HG02588 (cell line): ENCODE data around the gene FANCE.

Source experiments
- ATAC-seq: cut with Tn5 transposase; IDR thresholded peaks from one replicate; pipeline ENCODE4 v1.9.1; 2021; ENCODE audit warnings: mild to moderate bottlenecking, moderate library complexity; ENCODE audit not compliant: unreplicated experiment

Gene FANCE

DNA sequence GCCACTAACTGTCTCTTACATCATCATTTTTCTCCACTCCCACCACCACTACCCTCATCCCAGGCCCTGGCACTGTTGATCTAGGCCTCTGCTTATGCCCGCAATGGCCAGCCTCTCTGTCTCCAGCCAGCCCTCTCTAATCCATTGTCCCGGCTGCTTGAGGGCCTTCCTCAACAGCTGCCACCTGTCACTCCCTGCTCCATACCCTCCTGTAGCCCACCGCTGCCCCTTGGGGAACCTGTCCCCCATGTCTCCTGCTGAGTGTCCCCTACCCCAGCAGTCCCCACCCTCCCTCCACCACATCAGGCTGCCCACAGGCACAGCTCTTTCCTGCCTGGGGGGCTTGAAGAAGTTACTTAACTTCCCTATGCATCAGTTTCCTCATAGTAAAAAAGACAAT, 31.4 kb downstream of the FANCE start:
- no peak for ATAC-seq

- no peak for ATAC-seq
These were observed 31.9 kb downstream of the FANCE start for GRCh38 chr6:35483893-35484645.

- ATAC-seq = no peak
These were observed 32.8 kb downstream of the FANCE start for GRCh38 chr6:35484921-35485392.

DNA sequence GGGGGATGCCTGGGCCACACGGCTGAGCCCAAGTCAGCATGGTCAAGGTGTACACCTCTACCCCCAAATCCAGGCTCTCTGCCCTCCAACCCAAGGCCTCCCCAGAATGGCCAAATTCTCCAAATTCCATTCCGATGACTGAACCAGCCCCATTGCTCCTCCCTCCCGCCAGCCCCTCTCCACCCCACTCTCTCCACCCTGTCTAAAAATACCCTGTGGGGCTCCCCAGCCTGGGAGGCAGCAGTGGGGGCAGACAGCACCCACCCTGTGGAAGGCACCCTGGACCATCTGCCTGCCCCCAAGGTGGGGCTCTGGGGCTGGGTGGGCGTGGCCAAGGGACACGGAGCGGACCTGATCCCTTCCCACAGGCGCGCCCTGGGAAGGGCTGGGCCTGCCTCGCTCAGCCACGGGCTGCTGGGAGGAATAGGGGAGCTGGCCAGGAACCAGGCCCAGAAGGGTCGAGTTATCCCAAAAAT, 33.3 kb downstream of the FANCE start:
- ATAC-seq = no peak

GRCh38 chr6:35486005-35486925, 34.1 kb downstream of the FANCE start:
- ATAC-seq = no peak

GRCh38 chr6:35487658-35488516, 35.7 kb downstream of the FANCE start:
- ATAC-seq = no peak

- no peak for ATAC-seq
These were observed 36.4 kb downstream of the FANCE start for GRCh38 chr6:35488517-35488862.

- ATAC-seq = no peak
These were observed 36.9 kb downstream of the FANCE start for GRCh38 chr6:35489066-35489465.

DNA sequence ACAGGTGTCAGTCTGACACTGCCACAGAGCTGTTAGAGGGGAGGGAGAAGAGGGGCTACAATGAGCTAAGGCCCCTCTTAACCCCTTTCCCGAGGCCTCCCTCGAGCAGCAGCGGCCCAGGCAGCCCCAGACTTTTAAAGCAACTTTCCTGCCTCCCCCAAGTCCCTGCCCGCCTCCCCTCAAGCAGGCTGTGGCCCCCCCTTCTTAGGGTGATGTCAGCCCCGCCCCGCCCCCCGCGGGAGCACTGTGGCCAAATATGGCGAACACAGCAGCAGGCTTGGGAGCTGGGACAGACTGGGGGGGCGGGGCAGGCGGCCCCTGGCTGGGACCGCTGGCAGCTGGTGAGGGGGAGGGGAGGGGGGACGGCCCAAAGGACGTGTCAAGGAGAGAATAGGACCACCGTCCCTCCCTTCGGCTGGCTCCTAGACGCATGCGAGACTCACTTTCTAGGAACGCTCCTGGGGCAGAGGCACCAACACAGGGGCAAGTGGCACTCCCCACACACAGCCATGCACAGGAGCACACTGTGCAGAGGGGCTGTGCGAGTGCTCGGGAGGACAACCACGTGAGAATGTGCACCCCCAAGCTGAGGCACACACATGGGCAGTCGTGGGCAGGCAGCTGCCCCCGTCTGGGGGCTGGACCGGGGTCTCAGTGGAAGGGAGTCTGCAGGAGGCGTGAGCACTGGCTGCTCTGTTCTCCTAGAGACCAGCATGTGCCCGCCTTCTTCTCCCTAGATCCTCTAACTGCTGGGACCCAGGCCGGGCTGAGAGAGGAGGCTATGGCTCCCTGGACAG, 38.1 kb downstream of the FANCE start:
- no peak for ATAC-seq

GRCh38 chr6:35490821-35491557, 38.9 kb downstream of the FANCE start:
- ATAC-seq = no peak

- no peak for ATAC-seq
These were observed 39.6 kb downstream of the FANCE start for GRCh38 chr6:35491558-35492257.

GRCh38 chr6:35492258-35492973, 40.3 kb downstream of the FANCE start:
- ATAC-seq = no peak

- no peak for ATAC-seq
These were observed 40.8 kb downstream of the FANCE start for GRCh38 chr6:35492974-35493284.

DNA sequence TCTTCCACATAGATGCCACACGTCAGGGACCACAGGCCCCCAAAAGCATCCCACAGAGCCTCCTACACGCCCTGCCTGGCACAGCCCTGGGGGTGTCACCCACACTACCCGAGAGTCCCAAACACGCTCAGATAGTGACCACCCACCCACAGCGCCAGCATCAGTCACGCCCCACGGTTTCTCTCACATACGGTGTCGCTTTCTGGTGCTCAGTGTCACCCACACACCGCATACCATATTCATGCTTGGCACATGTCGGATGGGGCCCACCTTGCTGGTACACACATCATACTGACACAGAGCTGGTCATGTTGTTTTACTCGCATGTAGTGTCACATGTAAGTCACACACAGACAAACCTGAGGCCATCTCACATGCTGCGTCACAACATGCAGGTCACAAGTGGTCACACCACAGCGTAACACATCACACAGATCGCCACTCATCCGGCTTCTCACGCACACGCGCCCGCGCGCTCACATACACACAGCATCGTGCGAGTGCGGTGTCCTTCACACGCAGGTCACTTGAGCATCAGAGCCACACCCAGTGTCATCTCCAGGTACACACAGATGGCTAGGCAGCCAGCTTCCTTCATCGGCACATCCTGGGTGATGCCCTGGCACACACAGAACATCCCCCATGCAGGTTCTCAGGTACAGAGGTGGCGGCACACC, 41.3 kb downstream of the FANCE start:
- ATAC-seq = no peak

DNA sequence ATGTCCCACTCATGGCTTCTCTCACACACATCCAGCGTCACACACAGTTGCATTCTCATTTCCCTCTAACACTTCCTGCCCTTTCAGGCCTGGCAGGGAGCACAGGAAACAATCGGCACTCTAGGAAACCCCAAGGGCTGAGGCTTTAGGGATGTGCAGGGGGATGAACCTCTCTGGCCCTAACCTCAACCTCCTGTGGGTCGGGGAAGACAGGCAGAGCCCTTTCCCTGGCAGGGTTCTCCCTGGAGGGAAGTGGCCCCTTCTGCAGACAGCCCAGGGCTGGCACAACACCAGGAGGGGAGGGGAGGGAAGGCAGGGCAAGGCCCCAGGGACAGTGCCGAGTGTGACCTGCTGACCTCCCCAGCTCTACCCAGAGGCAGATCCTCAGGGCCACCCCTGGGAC, 42.0 kb downstream of the FANCE start:
- no peak for ATAC-seq

- no peak for ATAC-seq
These were observed 43.3 kb downstream of the FANCE start for GRCh38 chr6:35495258-35496035.
